ENCODE results near the gene MACROD2.
A peak's percentile ranks its signal among the peaks of the same experiment; 100 is the strongest.
"Not testable (repeated sequence)": the region's sequence is repeated elsewhere in the genome, so short reads cannot be mapped to it uniquely, and the experiment has no call there.

The MACROD2 gene

GRCh38 chr20:15179781-15180180 is 1184.5 kb downstream of the MACROD2 start:
- DNase-seq (no peak), ATAC-seq (no peak)

- DNase-seq (no peak), ATAC-seq (no peak)
Measured at GRCh38 chr20:15185322-15185721, 1190.0 kb downstream of the MACROD2 start.

DNA sequence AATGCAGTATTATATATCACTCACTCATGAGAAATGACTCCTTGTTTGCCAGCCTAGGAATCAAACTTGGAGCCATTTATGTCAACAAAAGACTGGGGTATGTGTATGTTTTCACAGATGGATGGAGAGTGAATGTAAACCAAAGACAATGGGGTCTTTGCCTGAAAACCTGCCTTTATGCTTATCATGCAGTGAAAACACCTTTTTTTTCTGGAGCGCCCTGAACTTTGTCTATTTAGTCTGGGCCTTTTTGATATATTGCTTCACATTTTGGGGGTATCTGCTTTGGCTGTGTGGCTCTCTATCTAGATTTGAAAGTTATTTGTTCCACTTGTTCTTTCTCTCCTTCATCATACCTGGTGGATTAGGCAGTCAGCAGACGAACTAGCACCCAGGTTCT is 1190.6 kb downstream of the MACROD2 start:
- ATAC-seq, result no peak
- DNase-seq, result no peak

- ATAC-seq, result no peak
Measured at GRCh38 chr20:15187612-15188011, 1192.3 kb downstream of the MACROD2 start.

DNA sequence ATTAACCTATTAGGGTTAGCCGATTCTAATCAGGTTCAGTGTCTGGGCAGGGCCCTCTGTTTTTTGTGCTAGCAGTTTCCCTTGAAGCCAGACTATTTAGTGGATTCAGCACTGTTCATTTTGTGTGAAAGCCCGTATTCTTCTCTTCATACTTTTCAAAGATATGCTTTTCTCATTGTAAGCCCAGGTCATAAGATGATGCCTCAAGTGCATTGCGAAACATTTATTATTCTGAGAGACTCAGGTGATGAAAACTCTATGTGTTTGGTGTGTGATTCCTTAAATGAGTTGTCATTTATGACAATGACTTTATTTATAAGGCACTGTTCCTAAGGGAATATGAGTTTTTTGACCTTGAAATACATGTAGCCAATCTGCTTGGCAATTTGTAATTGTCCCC is 1193.1 kb downstream of the MACROD2 start:
- DNase-seq (no peak), ATAC-seq (no peak)

More at GRCh38 chr20:15187612-15188011, 1192.3 kb downstream of the MACROD2 start:
- no peak for DNase-seq

GRCh38 chr20:15191082-15191723 is 1195.9 kb downstream of the MACROD2 start:
- ATAC-seq, result no peak
- DNase-seq, result no peak

- no peak for ATAC-seq
- no peak for DNase-seq
Measured at GRCh38 chr20:15195378-15195777, 1200.1 kb downstream of the MACROD2 start.

- DNase-seq, result no peak
- no peak for ATAC-seq
Measured at GRCh38 chr20:15196547-15197255, 1201.4 kb downstream of the MACROD2 start.

DNA sequence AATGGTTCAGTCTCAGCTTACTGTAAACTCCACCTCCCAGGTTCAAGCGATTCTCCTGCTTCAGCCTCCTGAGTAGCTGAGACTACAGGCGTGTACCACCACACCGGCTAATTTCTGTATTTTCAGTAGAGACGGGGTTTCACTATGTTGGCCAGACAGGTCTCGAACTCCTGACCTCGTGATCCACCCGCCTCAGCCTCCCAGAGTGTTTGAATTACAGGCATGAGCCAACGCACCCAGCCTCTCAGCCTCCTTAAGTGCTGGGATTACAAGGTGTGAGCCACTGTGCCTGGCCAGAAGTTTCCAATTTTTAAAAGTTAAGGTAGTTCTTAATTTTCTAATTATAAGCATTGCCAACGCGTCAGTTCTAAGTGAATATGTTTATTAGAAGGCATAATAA is 1202.7 kb downstream of the MACROD2 start:
- DNase-seq, ATAC-seq: not testable (repeated sequence)

GRCh38 chr20:15199698-15200097 is 1204.4 kb downstream of the MACROD2 start:
- no peak for DNase-seq
- ATAC-seq, result no peak

GRCh38 chr20:15200147-15200565 is 1204.8 kb downstream of the MACROD2 start:
- peak; percentile 40 for ATAC-seq
- DNase-seq, result no peak

DNA sequence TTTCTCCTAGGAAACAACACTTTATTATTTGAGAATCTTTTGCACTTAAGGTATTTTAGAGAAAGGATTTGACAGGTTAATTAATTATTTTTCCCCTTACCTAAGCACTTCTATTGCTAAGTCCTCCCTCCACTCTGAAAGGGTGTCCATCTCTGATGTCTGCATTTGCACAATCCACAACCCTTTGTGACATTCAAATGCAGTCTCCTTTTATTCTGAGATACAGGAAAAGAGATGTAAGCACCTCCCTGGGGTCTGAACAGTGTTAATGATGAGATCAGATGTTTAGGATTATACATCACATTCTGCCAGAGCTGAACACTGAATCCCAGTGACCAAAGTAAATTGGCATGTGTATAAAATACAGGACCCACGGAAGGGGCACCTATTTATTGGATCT is 1206.3 kb downstream of the MACROD2 start:
- no peak for DNase-seq
- ATAC-seq, result no peak

DNA sequence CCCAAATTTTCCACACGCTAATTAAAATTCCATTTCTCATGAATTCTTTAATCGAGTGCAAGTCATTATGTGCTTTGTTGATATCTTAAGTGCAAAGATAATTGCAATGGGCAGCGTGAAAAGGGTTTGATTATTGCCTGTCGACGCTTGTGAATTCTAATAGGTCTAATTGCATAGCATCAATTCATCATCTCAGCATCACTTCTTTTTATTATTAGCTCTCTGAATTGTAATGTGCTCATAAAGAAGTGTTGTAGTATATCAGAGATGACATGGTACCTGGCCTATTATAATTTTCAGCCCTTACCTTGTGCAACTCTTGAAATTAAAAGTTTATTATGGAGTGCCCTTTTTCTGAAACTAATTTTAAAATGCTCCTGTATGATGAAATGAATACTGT is 1208.9 kb downstream of the MACROD2 start:
- DNase-seq, result no peak
- no peak for ATAC-seq

DNA sequence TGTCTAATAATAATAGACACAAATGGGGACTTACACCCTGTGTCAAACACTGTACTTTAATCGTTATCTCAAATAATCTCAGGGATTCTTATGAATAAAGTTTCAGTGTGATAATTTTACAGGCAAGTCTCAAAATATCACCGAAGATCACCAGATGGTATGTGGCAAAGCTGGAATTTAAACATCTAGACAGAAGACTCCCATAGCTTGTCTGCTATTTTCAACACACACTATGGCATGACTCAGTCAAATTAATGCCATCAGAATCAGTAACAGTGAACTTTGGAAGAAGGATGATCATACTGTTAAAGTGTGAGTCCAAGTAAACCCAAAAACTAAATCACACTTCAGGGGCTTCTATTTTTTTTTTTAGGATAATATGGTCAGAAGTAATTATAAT is 1209.7 kb downstream of the MACROD2 start:
- DNase-seq (no peak), ATAC-seq (no peak)

GRCh38 chr20:15205719-15206118 is 1210.4 kb downstream of the MACROD2 start:
- no peak for ATAC-seq
- DNase-seq, result no peak

GRCh38 chr20:15209537-15209936 is 1214.2 kb downstream of the MACROD2 start:
- DNase-seq (no peak), ATAC-seq (no peak)

GRCh38 chr20:15214051-15214450 is 1218.7 kb downstream of the MACROD2 start:
- DNase-seq (no peak), ATAC-seq (no peak)

GRCh38 chr20:15220009-15220656 is 1224.8 kb downstream of the MACROD2 start:
- DNase-seq (no peak), ATAC-seq (no peak)

GRCh38 chr20:15220778-15221565 is 1225.7 kb downstream of the MACROD2 start:
- ATAC-seq (no peak), DNase-seq (no peak)

DNA sequence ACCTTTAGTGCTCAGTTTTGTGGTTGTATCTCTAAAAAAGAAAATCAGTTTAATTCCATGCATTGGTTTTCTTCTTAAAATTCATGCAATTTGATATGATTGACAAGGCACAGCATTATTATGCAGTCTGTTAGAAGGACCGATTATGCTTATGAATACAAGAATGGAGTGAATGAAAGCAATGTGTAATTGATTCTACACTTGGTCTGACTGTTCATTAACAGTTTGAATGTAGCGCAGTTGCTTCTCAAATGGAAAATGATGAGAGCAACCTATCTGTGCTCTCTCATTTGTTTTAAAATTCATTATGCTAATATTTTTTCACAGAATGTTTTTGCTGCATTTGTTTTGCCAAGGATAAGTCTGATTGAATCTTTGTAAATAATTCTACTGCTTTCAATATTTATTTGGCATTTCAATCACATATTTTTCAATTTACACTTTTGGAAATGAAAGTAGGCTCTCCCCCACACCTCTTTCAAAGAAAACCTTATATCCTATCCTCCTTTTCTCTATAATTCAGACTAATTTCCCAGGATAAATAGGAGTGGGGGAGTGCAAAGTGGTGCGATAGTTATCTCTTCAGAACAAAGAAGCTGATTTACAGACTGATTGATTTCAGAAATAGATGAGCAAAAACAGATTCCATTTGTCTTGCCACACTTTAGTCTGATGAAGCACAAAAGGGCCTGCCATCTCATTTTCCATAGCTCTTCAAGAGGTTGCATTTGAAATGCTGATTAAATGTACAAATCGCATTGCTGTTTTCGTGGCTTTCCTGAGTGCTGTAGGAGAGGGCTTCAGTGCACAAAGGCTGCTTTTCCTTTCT is 1227.4 kb downstream of the MACROD2 start:
- DNase-seq (no peak), ATAC-seq (no peak)

- ATAC-seq (no peak), DNase-seq (no peak)
Measured at GRCh38 chr20:15224199-15224598, 1228.9 kb downstream of the MACROD2 start.

DNA sequence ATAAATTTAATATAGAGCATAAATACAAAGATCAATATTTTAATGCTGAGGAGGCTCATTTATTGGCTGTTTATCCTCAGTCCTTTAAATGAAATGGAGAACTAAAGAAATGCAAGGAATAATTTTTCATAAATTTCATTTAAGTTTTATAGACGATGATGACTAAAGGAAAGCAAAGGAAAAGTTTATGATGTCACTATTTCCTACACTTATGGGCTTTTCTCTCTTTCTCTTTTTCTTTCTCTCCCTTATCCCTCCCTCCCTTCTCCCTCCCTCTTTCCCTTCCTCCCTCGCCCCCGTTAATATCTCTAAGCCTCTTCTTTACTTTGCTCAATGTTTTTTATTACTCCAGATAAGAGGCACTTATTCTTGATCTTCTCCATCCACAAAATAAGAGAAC is 1231.8 kb downstream of the MACROD2 start:
- ATAC-seq (no peak), DNase-seq (no peak)

All from stimulated activated naive CD8-positive, alpha-beta T cell treated with anti-CD3 and anti-CD28 coated beads, Interleukin-15, Interleukin-2, amounts not matched to agents 100 U/mL and 50 U/mL, for 24 hours (primary cell).